Psoas muscle (tissue), 8 donors: ENCODE results near the gene ARMC5. TPM values are rescaled to one million over a fixed set of nuclear protein-coding genes. Genes with fewer than 3 reads are reported as not detected.

Experiments
- ATAC-seq, 4 donors: fragments of 200-7000 bp; cut with Tn5 transposase; one replicate each; pipeline ENCODE4 v1.9.1; 2020; ENCODE audit warnings: moderate library complexity in 3 of 4, mild to moderate bottlenecking in 2 of 4
- DNase-seq, 2 donors: peaks; one replicate each; pipeline ENCODE4 v3.0.0-alpha.2; 2020
- H3K27ac ChIP-seq: fragments of 200-600 bp; one replicate; pipeline ENCODE4 v1.8.0; 2022
- H3K27me3 ChIP-seq, 3 donors: fragments of 200-600 bp in 1 of 3; one replicate each; pipeline versions ENCODE4 v1.6.1 to v1.8.0; 2013 to 2022; ENCODE audit warnings: low read length in 2 of 3, mild to moderate bottlenecking in 2 of 3, moderate library complexity in 1 of 3; ENCODE audit not compliant: insufficient read depth in 3 of 3
- H3K36me3 ChIP-seq, 2 donors: fragments of 200-600 bp in 1 of 2; one replicate each; pipeline versions ENCODE4 v1.6.1 to v1.8.0; 2013 to 2022; ENCODE audit warnings: low read depth in 1 of 2, mild to moderate bottlenecking in 1 of 2, moderate library complexity in 1 of 2; ENCODE audit not compliant: insufficient read depth in 1 of 2
- H3K4me1 ChIP-seq: fragments of 200-600 bp; one replicate; pipeline ENCODE4 v1.8.0; 2022
- H3K4me3 ChIP-seq: fragments of 200-600 bp; one replicate; pipeline ENCODE4 v1.8.0; 2022; ENCODE audit warnings: mild to moderate bottlenecking
- H3K9me3 ChIP-seq: fragments of 200-600 bp; one replicate; pipeline ENCODE4 v1.8.0; 2022
- WGBS, 3 donors: extraction: QIAGEN DNeasy Blood & Tissue Kit; methylation state at CpG; one replicate each; pipeline versions ENCODE4 v1.1.6 to v1.1.7; 2013; 5-methylcytosine and 5-hydroxymethylcytosine counted together
- intact Hi-C, 2 donors: fragments of 100-400 bp; cut with DNase I; formaldehyde crosslinking; loops; one replicate each; pipeline versions ENCODE4 v1.11.0 to v1.14.2; 2022
- polyA plus RNA-seq, 3 donors: library from polyadenylated mRNA; stranded (reverse); fragments of 200-250 nt; gene quantifications; one replicate each; pipeline ENCODE4 v1.2.3, GENCODE V29; 2013
- total RNA-seq, 4 donors: library from RNA; stranded (reverse); fragmentation: NEBNext Ultra II Directional in 2 of 4; extraction: Animal tissue kit (Norgen Biotek cat#: 25700) in 2 of 4; gene quantifications; one replicate each; pipeline versions ENCODE4 v1.2.1 to v1.2.4, GENCODE V29; 2021 to 2023
- TF ChIP-seq, protein P1 (sequence below): fragments of 200-600 bp; IDR thresholded peaks from one replicate; pipeline ENCODE4 v1.8.0; 2022; ENCODE audit warnings: antibody characterized with exemption
- donor health status: healthy with polysubstance abuse.
- donor health status: DM: no; HTN: no; CAD: no; lungs with moderate emphysema.
- donor health status: Bipolar disorder and iron deficiency.
- donor health status: healthy.
- donor health status: DM: yes; HTN: yes; CAD: no.
- donor health status: DM: no; HTN: no; CAD: no.
- donor health status: DM: no; HTN: no; CAD: no.
- donor health status: DM: yes; HTN: yes; CAD: no.

ARMC5 gene
- total and polyA plus RNA-seq, 7 donors, result 6.5 to 18.7 (median 11.4) TPM

DNA sequence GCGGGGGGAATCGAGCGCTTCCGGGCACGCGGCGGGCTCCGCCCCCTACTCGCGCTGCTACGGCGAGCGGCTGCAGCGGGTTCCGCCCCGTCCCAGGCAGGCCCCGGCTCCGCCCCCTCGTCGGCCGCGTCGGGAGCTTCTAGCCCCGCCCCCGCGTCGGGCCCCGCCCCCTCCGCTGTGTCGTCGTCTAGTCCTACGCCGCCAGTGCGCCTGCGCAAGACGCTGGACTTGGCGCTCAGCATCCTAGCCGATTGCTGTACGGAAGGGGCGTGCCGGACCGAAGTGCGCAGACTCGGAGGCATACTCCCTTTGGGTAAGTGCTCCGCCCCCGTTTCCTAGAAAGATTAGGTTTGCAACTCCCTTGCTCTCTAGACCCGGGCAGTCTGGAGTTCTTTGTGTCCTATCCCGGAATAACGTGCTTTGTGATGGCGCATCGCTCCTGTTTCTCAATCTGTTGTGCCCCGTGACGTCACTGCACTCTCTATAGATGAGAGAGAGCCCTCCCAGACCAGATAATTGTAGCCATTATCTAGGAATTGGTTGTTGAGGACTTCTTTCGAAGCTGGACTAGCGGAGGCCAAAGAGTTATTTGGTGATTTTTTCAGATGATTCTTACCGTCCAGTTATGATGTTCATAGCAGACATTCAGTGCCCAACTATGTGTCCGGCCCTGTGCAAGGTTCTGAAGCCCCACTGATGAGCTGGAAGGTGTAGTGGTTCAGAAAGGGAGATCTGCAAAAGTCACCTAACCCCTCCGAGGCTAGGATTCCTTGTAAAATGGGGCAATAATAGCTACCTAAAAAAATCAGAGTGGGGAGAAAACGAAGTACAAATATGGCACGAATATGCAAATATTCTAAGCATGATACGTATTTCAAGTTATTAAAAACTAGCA is 633 bp downstream of the ARMC5 start:
- TF ChIP-seq, protein P1, sequence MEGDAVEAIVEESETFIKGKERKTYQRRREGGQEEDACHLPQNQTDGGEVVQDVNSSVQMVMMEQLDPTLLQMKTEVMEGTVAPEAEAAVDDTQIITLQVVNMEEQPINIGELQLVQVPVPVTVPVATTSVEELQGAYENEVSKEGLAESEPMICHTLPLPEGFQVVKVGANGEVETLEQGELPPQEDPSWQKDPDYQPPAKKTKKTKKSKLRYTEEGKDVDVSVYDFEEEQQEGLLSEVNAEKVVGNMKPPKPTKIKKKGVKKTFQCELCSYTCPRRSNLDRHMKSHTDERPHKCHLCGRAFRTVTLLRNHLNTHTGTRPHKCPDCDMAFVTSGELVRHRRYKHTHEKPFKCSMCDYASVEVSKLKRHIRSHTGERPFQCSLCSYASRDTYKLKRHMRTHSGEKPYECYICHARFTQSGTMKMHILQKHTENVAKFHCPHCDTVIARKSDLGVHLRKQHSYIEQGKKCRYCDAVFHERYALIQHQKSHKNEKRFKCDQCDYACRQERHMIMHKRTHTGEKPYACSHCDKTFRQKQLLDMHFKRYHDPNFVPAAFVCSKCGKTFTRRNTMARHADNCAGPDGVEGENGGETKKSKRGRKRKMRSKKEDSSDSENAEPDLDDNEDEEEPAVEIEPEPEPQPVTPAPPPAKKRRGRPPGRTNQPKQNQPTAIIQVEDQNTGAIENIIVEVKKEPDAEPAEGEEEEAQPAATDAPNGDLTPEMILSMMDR, result no peak
- intact Hi-C loops, result loop anchor here (2.0 to 10.0 kb wide), 4 partner anchors 49 to 405 kb away; partner anchors contain the start of genes PYDC1 (in 1 of the 2), RUSF1 (in 1 of the 2) and TRIM72 (in 1 of the 2)
- Histone ChIP-seq H3K36me3 (peaks cover 9 to 42% of the 10 kb centered on the region in 2 donors), H3K4me3 (peak overlapping the region; percentile 98), H3K27ac (peak overlapping the region; percentile 100), H3K4me1 (peaks cover 47% of the 10 kb centered on the region), H3K27me3 (no peaks in the 10 kb centered on the region), H3K9me3 (no peaks in the 10 kb centered on the region)
- ATAC-seq, result peak; percentile 81 to 87 (median 83)
- peak; percentile 100 for DNase-seq
- 2 to 3% (median 2%) methylated on average over 46 to 61 of the region's 61 CpGs for WGBS, 3 donors

DNA sequence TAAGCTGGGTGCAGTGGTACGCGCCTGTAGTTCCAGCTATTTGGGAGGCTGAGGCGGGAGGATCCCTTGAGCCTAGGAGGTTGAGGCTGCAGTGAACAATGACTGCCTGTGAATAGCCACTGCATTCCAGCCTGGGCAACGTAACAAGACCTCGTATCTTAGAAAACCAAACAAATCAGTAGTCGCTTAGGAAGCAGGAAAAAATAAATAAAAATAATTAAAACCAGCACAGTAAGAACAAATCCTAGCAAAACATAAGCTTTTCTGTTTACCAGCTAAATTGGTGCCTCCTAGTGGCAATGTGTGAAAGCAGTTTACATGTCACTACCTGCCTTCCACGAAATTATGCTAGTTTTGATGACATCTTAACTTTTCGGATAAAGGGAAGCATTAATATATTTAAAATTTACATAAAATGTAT is 1.3 kb downstream of the ARMC5 start:
- Histone ChIP-seq H3K36me3 (peaks cover 9 to 49% of the 10 kb centered on the region in 2 donors), H3K4me3 (peak overlapping the region; percentile 98), H3K27ac (peak overlapping the region; percentile 100), H3K4me1 (peaks cover 41% of the 10 kb centered on the region), H3K9me3 (no peaks in the 10 kb centered on the region), H3K27me3 (no peaks in the 10 kb centered on the region)
- intact Hi-C loops, result loop anchor here in 1 of 2 donors (10.0 kb wide), 2 partner anchors 244 to 404 kb away; no protein-coding TSS in a partner anchor
- DNase-seq (peak in 1 of 2 donors; percentile 53), ATAC-seq (no peak)
- TF ChIP-seq, protein P1, result peak; percentile 48
- 58 to 61% (median 60%) methylated on average over 8 of the region's 8 CpGs for WGBS, 3 donors

DNA sequence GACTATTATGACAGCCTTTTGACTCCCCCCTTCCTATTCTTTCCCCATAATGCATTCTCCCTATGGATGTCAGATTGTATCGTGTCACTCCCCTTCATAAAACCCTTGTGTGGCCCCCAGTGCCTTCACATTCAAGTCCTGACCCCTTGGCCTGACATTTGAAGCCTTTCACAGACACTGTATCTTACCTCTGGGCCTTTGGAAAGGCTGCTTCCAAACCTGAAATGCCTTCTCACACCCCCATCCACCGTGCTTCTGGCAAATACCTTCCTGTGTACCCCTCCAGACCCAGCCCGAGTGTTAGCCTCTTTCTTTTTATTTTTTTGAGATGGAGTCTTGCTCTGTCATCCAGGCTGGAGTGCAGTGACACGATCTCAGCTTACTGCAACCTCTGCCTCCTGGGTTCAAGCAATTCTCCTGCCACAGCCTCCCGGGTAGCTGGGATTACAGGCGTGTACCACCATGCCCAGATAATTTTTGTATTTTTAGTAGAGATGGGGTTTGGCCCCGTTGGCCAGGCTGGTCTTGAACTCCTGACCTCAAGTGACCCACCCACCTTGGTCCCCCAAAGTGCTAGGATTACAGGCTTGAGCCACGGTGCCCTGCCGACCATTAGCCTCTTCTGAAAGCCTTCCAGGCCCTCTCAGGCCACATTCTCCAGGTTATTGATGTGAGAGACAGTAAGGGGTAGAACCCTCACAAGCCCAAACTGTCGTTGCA is 2.1 kb downstream of the ARMC5 start:
- no peak for ATAC-seq
- Histone ChIP-seq H3K9me3 (no peaks in the 10 kb centered on the region), H3K27ac (no peak overlapping the region), H3K4me3 (no peak overlapping the region), H3K4me1 (peaks cover 33% of the 10 kb centered on the region), H3K27me3 (no peaks in the 10 kb centered on the region), H3K36me3 (peaks cover 9 to 57% of the 10 kb centered on the region in 2 donors)
- 82 to 87% (median 85%) methylated on average over 10 of the region's 10 CpGs for WGBS, 3 donors
- TF ChIP-seq, protein P1, result no peak
- peak in 1 of 2 donors; percentile 39 for DNase-seq
- intact Hi-C loops, result loop anchor here in 1 of 2 donors (10.0 kb wide), 2 partner anchors 243 to 403 kb away; no protein-coding TSS in a partner anchor

DNA sequence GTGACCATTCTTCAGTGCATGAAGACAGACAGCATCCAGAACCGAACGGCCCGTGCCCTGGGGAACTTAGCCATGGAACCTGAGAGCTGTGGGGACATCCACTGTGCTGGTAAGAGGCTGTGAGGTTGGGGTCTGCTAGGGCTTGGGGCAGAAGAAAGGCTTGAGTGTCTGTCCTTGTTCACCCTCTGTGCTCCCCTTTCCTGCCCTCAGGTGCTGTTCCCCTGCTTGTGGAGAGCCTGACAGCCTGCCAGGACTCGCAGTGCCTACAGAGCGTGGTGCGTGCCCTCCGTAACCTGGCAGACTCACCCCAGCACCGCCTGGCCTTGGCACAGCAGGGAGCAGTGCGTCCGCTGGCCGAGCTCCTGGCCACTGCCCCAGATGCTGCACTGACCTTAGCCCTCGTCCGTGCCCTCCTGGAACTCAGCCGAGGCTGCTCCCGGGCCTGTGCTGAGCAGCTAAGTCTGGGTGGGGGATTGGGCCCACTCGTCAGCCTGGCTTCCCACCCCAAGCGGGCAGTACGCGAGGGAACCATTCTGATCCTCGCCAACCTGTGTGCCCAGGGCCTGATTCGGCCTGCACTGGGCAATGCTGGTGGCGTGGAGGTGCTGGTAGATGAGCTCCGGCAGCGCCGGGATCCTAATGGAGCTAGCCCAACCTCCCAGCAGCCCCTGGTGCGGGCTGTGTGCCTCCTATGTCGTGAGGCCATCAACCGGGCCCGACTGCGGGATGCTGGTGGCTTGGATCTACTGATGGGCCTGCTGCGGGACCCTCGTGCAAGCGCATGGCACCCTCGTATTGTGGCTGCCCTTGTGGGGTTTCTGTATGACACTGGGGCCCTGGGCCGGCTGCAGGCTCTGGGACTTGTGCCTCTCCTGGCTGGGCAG is 2.9 kb downstream of the ARMC5 start:
- DNase-seq (peak in 1 of 2 donors; percentile 59), ATAC-seq (no peak)
- Histone ChIP-seq H3K27ac (no peak overlapping the region), H3K4me3 (no peak overlapping the region), H3K9me3 (no peaks in the 10 kb centered on the region), H3K27me3 (no peaks in the 10 kb centered on the region), H3K36me3 (peaks cover 7 to 65% of the 10 kb centered on the region in 2 donors), H3K4me1 (peaks cover 25% of the 10 kb centered on the region)
- TF ChIP-seq, protein P1, result no peak
- intact Hi-C loops, result loop anchor here in 1 of 2 donors (10.0 kb wide), 2 partner anchors 243 to 403 kb away; no protein-coding TSS in a partner anchor
- 89 to 93% (median 89%) methylated on average over 35 of the region's 35 CpGs for WGBS, 3 donors
